Sigmoid colon (tissue), 4 donors: Measurements from ENCODE around the gene OR2T33.
"Not testable (repeated sequence)": the region's sequence is repeated elsewhere in the genome, so short reads cannot be mapped to it uniquely, and the experiment has no call there.

Experiments used
- CTCF ChIP-seq, 4 experiments: fragments of 450-650 bp in 3 of 4; fragments of 200-600 bp in 1 of 4; IDR thresholded peaks; one replicate each; pipeline ENCODE4 v1.5.1; 2016 to 2019; ENCODE audit warnings: antibody characterized with exemption in 4 of 4, mild to moderate bottlenecking in 3 of 4, moderate library complexity in 2 of 4
- EP300 ChIP-seq, 4 donors: sonication (generic); formaldehyde crosslinking; IDR thresholded peaks; one replicate each; pipeline ENCODE4 v1.6.1; 2017; ENCODE audit warnings: antibody characterized with exemption in 4 of 4
- POLR2A ChIP-seq, 2 donors: fragments of 450-650 bp; IDR thresholded peaks; one replicate each; pipeline ENCODE4 v1.6.1; 2016; ENCODE audit warnings: antibody characterized with exemption in 2 of 2, mild to moderate bottlenecking in 2 of 2, moderate library complexity in 2 of 2
- POLR2AphosphoS5 ChIP-seq, 4 donors: sonication (generic); formaldehyde crosslinking; IDR thresholded peaks; one replicate each; pipeline ENCODE4 v1.6.1; 2017; ENCODE audit warnings: antibody characterized with exemption in 4 of 4

GRCh38 chr1:248306740-248307139 lies 29.0 kb upstream of the OR2T33 start:
- not testable (repeated sequence) for TF ChIP-seq CTCF, POLR2AphosphoS5, POLR2A, EP300 (IDR thresholded peaks at IDR 0.05)
